D721Med (cell line): ENCODE measurements around the gene RFNG.

Experiments
- DNase-seq: peaks from one replicate; pipeline ENCODE4 v3.0.0; 2011; ENCODE audit warnings: low spot score; ENCODE audit not compliant: insufficient read length
- FAIRE-seq: peaks from 2 replicates; lab custom pipeline; 2011; peaks lifted over from hg19 to GRCh38; lab: Jason Lieb, UNC
- TF ChIP-seq, protein P1 (sequence below): IDR thresholded peaks from 2 replicates; pipeline ENCODE4 v1.5.1; 2012; ENCODE audit warnings: mild to moderate bottlenecking, control low read depth; ENCODE audit not compliant: insufficient read depth; ENCODE audit errors: missing control alignments

RFNG gene

DNA sequence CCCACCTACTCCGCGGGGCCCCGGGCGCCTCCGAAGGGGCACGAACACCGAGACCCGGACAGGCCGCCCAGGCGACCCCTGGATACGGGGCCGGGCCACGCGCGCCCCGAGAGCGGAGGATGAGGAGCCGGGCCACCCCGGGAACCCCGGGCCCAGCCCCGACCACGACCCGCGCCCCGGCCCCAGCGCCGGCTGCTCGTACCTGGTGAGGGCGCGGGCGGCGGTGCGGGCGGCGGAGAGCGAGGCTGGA lies 46.2 kb upstream of the RFNG start:
- TF ChIP-seq, protein P1, sequence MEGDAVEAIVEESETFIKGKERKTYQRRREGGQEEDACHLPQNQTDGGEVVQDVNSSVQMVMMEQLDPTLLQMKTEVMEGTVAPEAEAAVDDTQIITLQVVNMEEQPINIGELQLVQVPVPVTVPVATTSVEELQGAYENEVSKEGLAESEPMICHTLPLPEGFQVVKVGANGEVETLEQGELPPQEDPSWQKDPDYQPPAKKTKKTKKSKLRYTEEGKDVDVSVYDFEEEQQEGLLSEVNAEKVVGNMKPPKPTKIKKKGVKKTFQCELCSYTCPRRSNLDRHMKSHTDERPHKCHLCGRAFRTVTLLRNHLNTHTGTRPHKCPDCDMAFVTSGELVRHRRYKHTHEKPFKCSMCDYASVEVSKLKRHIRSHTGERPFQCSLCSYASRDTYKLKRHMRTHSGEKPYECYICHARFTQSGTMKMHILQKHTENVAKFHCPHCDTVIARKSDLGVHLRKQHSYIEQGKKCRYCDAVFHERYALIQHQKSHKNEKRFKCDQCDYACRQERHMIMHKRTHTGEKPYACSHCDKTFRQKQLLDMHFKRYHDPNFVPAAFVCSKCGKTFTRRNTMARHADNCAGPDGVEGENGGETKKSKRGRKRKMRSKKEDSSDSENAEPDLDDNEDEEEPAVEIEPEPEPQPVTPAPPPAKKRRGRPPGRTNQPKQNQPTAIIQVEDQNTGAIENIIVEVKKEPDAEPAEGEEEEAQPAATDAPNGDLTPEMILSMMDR: no peak
- DNase-seq: no peak
- FAIRE-seq: no peak

DNA sequence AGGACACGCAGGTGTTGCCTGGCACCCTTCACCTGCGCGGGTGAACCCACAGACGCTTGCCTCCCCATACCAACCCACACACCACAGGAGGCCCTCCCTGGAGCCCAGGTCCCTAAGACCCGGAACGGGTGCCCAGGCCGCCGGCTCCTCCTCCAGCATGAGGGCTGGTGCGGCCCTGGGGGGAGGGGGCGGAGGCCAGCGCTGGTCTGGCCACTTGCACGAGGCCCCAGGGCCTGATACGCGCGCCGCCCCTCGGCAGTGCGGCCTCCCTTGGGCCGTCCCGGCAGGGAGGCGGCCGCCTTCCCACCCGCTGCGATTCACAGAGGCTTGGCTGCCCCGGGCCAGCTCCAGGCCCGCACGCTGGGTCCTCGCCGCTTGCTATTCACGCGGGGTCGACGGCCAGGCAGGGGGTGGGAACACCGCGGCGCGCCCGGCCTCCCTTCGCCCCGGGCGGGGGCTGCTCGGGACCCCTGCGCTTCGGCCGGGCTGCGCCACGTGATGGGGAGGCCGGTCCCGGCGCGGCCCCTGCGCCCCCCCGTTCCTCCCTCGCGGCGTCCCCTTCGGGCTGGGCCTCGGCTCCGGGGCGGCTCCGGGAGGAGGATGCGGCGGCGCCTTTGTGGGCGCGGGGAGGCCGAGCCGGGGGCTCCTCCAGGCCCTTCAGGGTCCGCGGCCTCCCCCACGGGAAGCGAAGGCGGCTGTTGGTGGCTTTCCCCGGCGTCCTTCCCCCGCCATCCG lies 45.7 kb upstream of the RFNG start:
- FAIRE-seq (no peak), DNase-seq (peak; percentile 66)
- TF ChIP-seq, protein P1: no peak

DNA sequence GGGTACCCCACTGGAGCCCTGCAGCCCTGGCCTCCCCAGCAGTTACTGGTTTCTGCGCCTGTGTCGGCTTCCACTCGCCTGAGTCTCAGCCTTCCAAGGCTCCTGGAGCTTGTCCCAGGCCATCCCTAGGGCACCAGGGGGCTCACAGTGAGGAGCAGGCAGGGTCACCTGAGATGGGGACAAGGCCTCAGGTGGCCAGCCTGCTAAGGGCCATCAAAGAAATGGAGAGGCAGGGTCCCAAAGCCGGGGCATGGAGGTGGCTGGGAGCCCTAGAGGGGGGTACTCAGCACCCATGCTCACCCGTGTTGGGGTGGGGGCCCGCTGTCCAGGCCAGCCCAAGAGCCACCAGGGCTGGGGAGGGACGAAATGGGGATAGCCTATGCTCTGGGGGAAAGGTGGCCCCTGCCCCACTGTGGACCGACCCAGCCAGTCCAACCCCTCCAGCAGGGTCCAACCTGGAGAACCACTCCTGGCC lies 45.1 kb upstream of the RFNG start:
- FAIRE-seq: no peak
- DNase-seq: no peak
- TF ChIP-seq, protein P1: no peak

DNA sequence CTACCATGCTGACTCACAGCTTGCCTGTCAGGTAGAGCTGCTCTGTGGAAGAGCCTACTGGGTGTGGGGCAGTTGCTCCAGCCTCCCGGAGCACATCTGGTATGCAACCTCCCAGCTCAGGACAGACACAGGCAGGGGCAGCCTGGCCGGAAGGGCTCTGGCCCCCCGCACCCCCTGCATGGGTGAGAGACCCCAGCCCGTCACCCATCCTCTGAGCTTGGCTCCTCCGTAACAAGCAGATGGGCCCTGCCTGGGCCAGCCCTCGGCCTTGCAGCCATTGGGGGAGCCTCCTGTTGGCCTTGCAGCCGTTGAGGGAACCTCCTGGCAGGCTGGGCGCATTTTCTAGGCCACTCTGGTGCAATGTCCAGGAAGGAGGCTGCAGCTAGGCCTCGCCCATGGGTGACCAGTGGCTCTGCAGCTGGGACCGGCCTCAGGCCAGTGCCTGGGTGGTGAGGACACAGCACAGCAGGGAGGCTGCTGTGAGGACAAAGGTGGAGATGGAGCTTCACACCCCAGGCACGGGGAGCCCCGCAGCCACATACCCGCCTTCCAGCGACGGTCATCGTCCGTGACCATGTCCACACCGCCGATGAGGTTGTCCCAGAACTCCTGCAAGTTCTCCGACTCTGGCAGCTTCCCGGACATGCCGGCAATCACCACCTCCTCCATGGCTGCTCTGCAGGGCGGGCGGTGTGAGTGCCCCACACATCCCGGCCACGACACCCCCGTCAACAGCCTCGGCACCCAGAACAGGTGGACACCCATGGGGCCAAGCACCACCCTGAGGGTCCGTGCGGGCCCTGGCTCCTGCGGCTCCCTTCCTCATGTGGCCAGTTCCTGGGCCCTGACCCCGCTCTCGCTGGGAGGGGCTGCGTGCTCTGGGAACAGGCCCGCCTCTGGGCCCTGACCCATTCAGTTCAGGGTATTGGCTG lies 44.4 kb upstream of the RFNG start:
- no peak for DNase-seq
- TF ChIP-seq, protein P1: no peak
- no peak for FAIRE-seq

DNA sequence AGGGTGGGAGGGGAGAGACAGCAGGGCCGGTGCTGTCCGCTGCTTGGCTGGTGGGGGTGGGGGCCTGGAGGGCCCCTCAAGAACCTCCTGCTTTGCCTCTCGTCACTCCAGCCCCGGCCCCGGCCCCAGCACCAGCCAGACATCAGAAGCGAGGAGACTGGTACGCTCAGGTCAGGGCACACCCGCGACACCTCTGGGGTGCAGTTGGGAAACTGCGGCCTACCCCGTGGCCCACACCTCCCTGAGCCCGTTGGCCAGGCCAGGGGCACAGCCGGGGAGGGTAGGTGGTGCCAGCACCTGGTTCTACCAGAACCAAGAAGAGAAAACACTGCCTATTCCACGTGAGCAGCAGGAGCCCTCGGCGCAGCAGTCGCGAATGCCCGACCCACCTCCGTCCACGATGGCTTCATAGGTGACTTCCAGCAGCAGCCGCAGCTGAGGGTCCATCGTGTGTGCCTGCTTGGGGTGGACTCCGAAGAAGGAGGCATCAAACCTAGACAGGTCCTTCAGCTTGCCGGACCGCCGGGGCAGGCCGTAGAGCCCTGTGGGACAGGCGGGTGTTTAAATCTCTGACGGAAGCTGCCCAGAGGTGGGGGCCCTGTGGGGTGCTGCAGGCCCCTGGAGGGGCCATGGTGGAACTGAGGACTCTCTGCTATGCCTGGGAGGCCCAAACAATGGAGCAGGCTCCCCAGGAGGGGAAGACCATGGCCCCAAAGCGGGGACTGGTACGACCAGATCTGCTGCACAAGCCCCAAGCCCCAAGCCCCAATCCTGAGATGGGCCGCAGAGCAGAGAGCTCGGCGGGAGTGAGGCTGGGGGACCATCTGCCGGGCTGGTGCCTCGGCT lies 43.5 kb upstream of the RFNG start:
- FAIRE-seq (no peak), DNase-seq (no peak)
- TF ChIP-seq, protein P1: no peak

DNA sequence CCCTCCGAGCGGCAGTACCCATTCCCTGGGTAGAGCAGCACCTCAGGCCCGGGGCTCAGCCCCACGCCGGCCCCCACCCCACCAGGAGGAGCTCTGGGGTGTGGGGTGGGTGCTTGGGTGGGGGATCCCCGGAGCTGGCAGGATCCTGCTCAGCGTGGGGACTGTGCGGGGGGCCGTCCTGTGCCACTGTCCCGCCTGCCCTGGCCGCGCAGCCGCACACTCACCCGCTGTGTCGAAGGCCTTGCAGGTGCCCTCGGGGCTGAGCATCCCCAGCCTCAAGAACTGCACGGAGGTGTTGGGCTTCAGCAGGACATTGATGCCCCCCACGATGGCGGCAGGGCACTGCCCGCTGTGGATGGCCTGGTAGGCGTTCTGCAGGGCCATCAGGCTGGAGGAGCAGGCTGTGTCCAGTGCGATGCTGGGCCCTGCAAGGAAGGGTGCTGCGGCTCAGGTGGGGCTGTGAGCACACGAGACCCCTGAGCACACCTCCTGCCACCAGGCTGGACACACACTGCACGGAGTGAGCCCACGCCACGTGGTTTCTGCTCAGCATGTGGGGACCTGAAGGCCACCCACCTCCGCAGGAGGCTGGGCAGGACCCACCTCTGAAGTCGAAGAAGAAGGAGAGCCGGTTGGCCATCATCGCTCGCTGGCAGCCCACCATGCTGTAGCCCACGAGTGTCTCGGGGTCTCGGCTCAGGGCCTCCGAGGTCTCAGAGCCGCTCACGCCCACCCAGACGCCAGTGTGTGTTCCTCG lies 41.6 kb upstream of the RFNG start:
- no peak for FAIRE-seq
- TF ChIP-seq, protein P1: no peak
- DNase-seq: no peak
